Breast epithelium (tissue), 3 donors: Measurements from ENCODE around the gene ABHD6.

Experiments
- CTCF ChIP-seq, 3 donors: fragments of 450-650 bp; IDR thresholded peaks; one replicate each; pipeline ENCODE4 v1.5.1; 2016 to 2017; ENCODE audit warnings: antibody characterized with exemption in 3 of 3, mild to moderate bottlenecking in 3 of 3, moderate library complexity in 3 of 3
- POLR2A ChIP-seq: fragments of 450-650 bp; IDR thresholded peaks from one replicate; pipeline ENCODE4 v1.6.1; 2016; ENCODE audit warnings: antibody characterized with exemption, mild to moderate bottlenecking, moderate library complexity
- POLR2AphosphoS5 ChIP-seq, 3 donors: sonication (generic); formaldehyde crosslinking; IDR thresholded peaks; one replicate each; pipeline ENCODE4 v1.6.1; 2017; ENCODE audit warnings: antibody characterized with exemption in 3 of 3

- TF ChIP-seq CTCF (IDR thresholded peaks at IDR 0.05) (no peak), POLR2A (no peak), POLR2AphosphoS5 (IDR thresholded peaks at IDR 0.05) (no peak)
Measured at GRCh38 chr3:58216496-58217195, 20.9 kb upstream of the ABHD6 start.
